HG02840 (cell line): ENCODE data around the gene CBX2.
"Not testable (repeated sequence)": the region's sequence is repeated elsewhere in the genome, so short reads cannot be mapped to it uniquely, and the experiment has no call there.

Source experiments
- ATAC-seq: cut with Tn5 transposase; IDR thresholded peaks from one replicate; pipeline ENCODE4 v1.9.1; 2021; ENCODE audit warnings: mild to moderate bottlenecking, moderate library complexity, moderate number of reproducible peaks; ENCODE audit not compliant: unreplicated experiment, low FRiP score

Gene CBX2

GRCh38 chr17:79742589-79742918 lies 35.4 kb upstream of the CBX2 start:
- no peak for ATAC-seq

GRCh38 chr17:79742951-79743476 lies 34.9 kb upstream of the CBX2 start:
- ATAC-seq: no peak

- ATAC-seq: no peak
Observed at GRCh38 chr17:79743614-79744013, 34.3 kb upstream of the CBX2 start.

- ATAC-seq: no peak
Observed at GRCh38 chr17:79745641-79746105, 32.3 kb upstream of the CBX2 start.

- ATAC-seq: no peak
Observed at GRCh38 chr17:79746889-79747507, 30.9 kb upstream of the CBX2 start.

GRCh38 chr17:79747508-79748294 lies 30.2 kb upstream of the CBX2 start:
- no peak for ATAC-seq

- ATAC-seq: no peak
Observed at GRCh38 chr17:79748295-79749099, 29.5 kb upstream of the CBX2 start.

- no peak for ATAC-seq
Observed at GRCh38 chr17:79749156-79749815, 28.7 kb upstream of the CBX2 start.

- ATAC-seq: no peak
Observed at GRCh38 chr17:79749958-79750357, 28.0 kb upstream of the CBX2 start.

- no peak for ATAC-seq
Observed at GRCh38 chr17:79750650-79751545, 27.1 kb upstream of the CBX2 start.

- no peak for ATAC-seq
Observed at GRCh38 chr17:79752175-79752574, 25.8 kb upstream of the CBX2 start.

GRCh38 chr17:79754370-79754769 lies 23.6 kb upstream of the CBX2 start:
- no peak for ATAC-seq

- ATAC-seq: not testable (repeated sequence)
Observed at GRCh38 chr17:79754903-79755302, 23.0 kb upstream of the CBX2 start.

GRCh38 chr17:79755591-79755990 lies 22.4 kb upstream of the CBX2 start:
- ATAC-seq: no peak

GRCh38 chr17:79757140-79757745 lies 20.7 kb upstream of the CBX2 start:
- ATAC-seq: no peak

- ATAC-seq: no peak
Observed at GRCh38 chr17:79758271-79758670, 19.7 kb upstream of the CBX2 start.

GRCh38 chr17:79760197-79760906 lies 17.6 kb upstream of the CBX2 start:
- ATAC-seq: no peak

- no peak for ATAC-seq
Observed at GRCh38 chr17:79761894-79762589, 15.9 kb upstream of the CBX2 start.
